CD4-positive, alpha-beta T cell treated with Interleukin-2 at 100 ng/mL for 4 hours (primary cell): ENCODE data around the gene PRR23E.

ENCODE experiments used
- DNase-seq: peaks from one replicate; pipeline ENCODE4 v3.0.0-alpha.2; 2020; ENCODE audit warnings: low spot score

PRR23E gene

GRCh38 chr3:127209840-127210653 is 17.1 kb downstream of the PRR23E start:
- DNase-seq, result no peak

- no peak for DNase-seq
These were observed 17.7 kb downstream of the PRR23E start for GRCh38 chr3:127210654-127210943.

- no peak for DNase-seq
These were observed 18.5 kb downstream of the PRR23E start for GRCh38 chr3:127211118-127212060.

- DNase-seq, result no peak
These were observed 19.3 kb downstream of the PRR23E start for GRCh38 chr3:127212231-127212630.

GRCh38 chr3:127212711-127213110 is 19.8 kb downstream of the PRR23E start:
- DNase-seq, result no peak

GRCh38 chr3:127213381-127213918 is 20.5 kb downstream of the PRR23E start:
- DNase-seq, result no peak

- DNase-seq, result no peak
These were observed 22.0 kb downstream of the PRR23E start for GRCh38 chr3:127214975-127215374.

- DNase-seq, result no peak
These were observed 22.9 kb downstream of the PRR23E start for GRCh38 chr3:127215714-127216414.

GRCh38 chr3:127216415-127217261 is 23.7 kb downstream of the PRR23E start:
- no peak for DNase-seq

- no peak for DNase-seq
These were observed 24.9 kb downstream of the PRR23E start for GRCh38 chr3:127217596-127218453.

GRCh38 chr3:127218454-127218922 is 25.6 kb downstream of the PRR23E start:
- DNase-seq, result no peak

- DNase-seq, result no peak
These were observed 27.6 kb downstream of the PRR23E start for GRCh38 chr3:127220497-127220896.

GRCh38 chr3:127221037-127221436 is 28.1 kb downstream of the PRR23E start:
- DNase-seq, result no peak

- DNase-seq, result no peak
These were observed 28.6 kb downstream of the PRR23E start for GRCh38 chr3:127221446-127222035.

- no peak for DNase-seq
These were observed 29.2 kb downstream of the PRR23E start for GRCh38 chr3:127222163-127222562.

GRCh38 chr3:127222664-127223063 is 29.7 kb downstream of the PRR23E start:
- no peak for DNase-seq

- no peak for DNase-seq
These were observed 31.2 kb downstream of the PRR23E start for GRCh38 chr3:127224118-127224517.

- no peak for DNase-seq
These were observed 33.5 kb downstream of the PRR23E start for GRCh38 chr3:127226457-127226856.

- DNase-seq, result no peak
These were observed 34.3 kb downstream of the PRR23E start for GRCh38 chr3:127226946-127227842.
